ENCODE results near the gene MIPOL1.

Gene MIPOL1

DNA sequence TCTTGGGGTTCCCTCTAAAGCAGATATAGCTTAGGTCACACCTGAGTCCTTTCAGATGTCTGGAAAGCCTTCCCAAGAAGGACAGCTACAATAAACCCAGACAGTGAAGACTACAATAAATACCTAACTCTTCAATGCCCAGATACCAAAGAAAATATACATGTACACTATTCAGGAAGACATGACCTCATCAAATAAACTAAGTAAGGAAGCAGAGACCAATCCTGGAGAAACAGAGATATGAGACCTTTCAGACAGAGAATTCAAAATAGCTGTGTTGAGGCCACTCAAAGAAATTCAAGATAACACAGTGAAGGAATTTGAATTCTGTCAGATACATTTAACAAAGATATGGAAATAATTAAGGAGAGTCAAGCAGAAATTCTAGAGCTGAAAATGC is 15.3 kb downstream of the MIPOL1 start (continued):
- TF ChIP-seq, protein P1, sequence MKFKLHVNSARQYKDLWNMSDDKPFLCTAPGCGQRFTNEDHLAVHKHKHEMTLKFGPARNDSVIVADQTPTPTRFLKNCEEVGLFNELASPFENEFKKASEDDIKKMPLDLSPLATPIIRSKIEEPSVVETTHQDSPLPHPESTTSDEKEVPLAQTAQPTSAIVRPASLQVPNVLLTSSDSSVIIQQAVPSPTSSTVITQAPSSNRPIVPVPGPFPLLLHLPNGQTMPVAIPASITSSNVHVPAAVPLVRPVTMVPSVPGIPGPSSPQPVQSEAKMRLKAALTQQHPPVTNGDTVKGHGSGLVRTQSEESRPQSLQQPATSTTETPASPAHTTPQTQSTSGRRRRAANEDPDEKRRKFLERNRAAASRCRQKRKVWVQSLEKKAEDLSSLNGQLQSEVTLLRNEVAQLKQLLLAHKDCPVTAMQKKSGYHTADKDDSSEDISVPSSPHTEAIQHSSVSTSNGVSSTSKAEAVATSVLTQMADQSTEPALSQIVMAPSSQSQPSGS (tag by site-specific recombination; IDR thresholded peaks at IDR 0.05; ENCODE audit: low read depth), result no peak
- TF ChIP-seq, protein P2, sequence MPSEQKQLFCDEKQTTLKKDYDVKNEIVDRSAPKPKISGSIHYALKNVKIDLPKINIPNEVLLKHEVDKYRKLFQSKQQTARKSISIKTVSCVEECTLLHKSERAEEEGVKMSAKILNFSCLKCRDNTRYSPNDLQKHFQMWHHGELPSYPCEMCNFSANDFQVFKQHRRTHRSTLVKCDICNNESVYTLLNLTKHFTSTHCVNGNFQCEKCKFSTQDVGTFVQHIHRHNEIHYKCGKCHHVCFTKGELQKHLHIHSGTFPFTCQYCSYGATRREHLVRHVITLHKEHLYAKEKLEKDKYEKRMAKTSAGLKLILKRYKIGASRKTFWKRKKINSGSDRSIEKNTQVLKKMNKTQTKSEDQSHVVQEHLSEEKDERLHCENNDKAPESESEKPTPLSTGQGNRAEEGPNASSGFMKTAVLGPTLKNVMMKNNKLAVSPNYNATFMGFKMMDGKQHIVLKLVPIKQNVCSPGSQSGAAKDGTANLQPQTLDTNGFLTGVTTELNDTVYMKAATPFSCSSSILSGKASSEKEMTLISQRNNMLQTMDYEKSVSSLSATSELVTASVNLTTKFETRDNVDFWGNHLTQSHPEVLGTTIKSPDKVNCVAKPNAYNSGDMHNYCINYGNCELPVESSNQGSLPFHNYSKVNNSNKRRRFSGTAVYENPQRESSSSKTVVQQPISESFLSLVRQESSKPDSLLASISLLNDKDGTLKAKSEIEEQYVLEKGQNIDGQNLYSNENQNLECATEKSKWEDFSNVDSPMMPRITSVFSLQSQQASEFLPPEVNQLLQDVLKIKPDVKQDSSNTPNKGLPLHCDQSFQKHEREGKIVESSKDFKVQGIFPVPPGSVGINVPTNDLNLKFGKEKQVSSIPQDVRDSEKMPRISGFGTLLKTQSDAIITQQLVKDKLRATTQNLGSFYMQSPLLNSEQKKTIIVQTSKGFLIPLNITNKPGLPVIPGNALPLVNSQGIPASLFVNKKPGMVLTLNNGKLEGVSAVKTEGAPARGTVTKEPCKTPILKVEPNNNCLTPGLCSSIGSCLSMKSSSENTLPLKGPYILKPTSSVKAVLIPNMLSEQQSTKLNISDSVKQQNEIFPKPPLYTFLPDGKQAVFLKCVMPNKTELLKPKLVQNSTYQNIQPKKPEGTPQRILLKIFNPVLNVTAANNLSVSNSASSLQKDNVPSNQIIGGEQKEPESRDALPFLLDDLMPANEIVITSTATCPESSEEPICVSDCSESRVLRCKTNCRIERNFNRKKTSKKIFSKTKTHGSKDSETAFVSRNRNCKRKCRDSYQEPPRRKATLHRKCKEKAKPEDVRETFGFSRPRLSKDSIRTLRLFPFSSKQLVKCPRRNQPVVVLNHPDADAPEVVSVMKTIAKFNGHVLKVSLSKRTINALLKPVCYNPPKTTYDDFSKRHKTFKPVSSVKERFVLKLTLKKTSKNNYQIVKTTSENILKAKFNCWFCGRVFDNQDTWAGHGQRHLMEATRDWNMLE (tag by site-specific recombination; conservative IDR thresholded peaks at IDR 0.05; ENCODE audit: low read depth), result no peak
- TF ChIP-seq ZNF654 (tag by site-specific recombination; IDR thresholded peaks at IDR 0.05; ENCODE audit: low read depth), result no peak

DNA sequence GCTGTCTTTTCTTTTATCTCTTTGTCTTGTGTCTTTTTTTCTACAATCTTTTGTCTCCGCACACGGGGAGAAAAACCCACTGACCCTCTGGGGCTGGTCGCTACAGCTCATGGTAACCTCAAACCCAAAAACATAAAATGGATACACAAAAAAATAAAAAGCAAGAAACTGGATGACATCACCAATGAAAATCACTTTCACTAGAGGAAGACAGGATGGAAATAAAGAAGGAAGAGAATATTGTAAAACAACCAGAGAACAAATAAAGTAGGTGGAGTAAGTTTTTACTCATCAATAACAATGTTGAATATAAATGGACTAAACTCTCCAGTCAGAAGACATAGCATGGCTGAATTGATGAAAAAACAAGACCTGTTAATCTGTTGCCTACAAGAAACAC is 17.6 kb downstream of the MIPOL1 start:
- ChIA-PET POLR2A (no interaction called here), CTCF (interaction anchor here (0.7 kb wide), 1 partner anchor 25 kb away, joined by 4 read pairs; no protein-coding TSS in a partner anchor)
- H3K4me1 ChIP-seq (ENCODE audit: control insufficient read depth, insufficient read depth, low read length), result no peaks in the 10 kb centered on the region
- TF ChIP-seq ZSCAN30 (tag by site-specific recombination; IDR thresholded peaks at IDR 0.05) (no peak), RBAK (tag by site-specific recombination; IDR thresholded peaks at IDR 0.05) (no peak)
- TF ChIP-seq, protein P1 (tag by site-specific recombination; IDR thresholded peaks at IDR 0.05; ENCODE audit: low read depth), result peak; percentile 55
- no peaks in the 10 kb centered on the region for H3K36me3 ChIP-seq (ENCODE audit: control insufficient read depth in 2 of 2, insufficient read depth in 1 of 2, low read length in 2 of 2)
- H3K9me3 ChIP-seq (ENCODE audit: control insufficient read depth, insufficient read depth, low read depth, low read length), result no peaks in the 10 kb centered on the region
- no peak overlapping the region for H3K27ac ChIP-seq (ENCODE audit: extremely low read depth, low read depth, low read length)
- no peak overlapping the region for H3K4me3 ChIP-seq (ENCODE audit: low read depth, low read length)

DNA sequence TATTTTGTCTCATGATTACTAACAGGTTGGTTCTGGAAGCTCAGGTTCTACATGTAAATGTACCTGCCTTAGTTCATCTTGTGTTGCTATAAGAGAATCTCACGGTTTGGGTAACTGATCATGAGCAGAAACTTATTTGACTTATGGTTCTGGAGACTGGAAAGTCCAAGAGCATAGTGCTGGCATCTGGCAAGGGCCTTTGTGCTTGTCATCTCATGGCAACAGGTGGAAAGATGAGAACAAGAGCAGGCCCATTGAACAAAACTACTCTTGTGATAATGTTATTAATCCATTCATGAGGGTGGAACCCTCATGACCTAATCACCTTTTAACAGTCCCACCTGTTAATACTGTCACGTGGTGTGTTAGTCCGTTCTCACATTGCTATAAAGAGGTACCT is 23.3 kb downstream of the MIPOL1 start:
- ChIA-PET CTCF (interaction anchor here (0.6 to 4.1 kb wide), 3 partner anchors 10 to 1151 kb away, joined by 3 to 29 read pairs (median 6); no protein-coding TSS in a partner anchor), POLR2A (no interaction called here)
- no peak overlapping the region for H3K27ac ChIP-seq (ENCODE audit: extremely low read depth, low read depth, low read length)

More for the DNA sequence above, 23.3 kb downstream of the MIPOL1 start:
- TF ChIP-seq ZNF747 (tag by site-specific recombination; IDR thresholded peaks at IDR 0.05) (no peak), ZNF274 (IDR thresholded peaks at IDR 0.05; ENCODE audit: low read length) (no peak), ZNF274 (tag by site-specific recombination; IDR thresholded peaks at IDR 0.05; ENCODE audit: borderline replicate concordance) (no peak), ZFP37 (tag by site-specific recombination; IDR thresholded peaks at IDR 0.05) (no peak), ZNF426 (tag by site-specific recombination; IDR thresholded peaks at IDR 0.05) (no peak), ZNF677 (tag by site-specific recombination; IDR thresholded peaks at IDR 0.05) (no peak), SCRT1 (tag by site-specific recombination; IDR thresholded peaks at IDR 0.05; ENCODE audit: borderline replicate concordance) (0 out of 2 replicates have a peak, but pooled peaks have one; percentile 22), SCRT2 (tag by site-specific recombination; IDR thresholded peaks at IDR 0.05) (peak; percentile 57), GFI1B (tag by site-specific recombination; IDR thresholded peaks at IDR 0.05) (no peak), ZNF223 (tag by site-specific recombination; IDR thresholded peaks at IDR 0.05) (no peak), ZNF837 (tag by site-specific recombination; IDR thresholded peaks at IDR 0.05) (no peak), ZNF302 (tag by site-specific recombination; IDR thresholded peaks at IDR 0.05; ENCODE audit: low read depth) (no peak)
- TF ChIP-seq, protein P3, sequence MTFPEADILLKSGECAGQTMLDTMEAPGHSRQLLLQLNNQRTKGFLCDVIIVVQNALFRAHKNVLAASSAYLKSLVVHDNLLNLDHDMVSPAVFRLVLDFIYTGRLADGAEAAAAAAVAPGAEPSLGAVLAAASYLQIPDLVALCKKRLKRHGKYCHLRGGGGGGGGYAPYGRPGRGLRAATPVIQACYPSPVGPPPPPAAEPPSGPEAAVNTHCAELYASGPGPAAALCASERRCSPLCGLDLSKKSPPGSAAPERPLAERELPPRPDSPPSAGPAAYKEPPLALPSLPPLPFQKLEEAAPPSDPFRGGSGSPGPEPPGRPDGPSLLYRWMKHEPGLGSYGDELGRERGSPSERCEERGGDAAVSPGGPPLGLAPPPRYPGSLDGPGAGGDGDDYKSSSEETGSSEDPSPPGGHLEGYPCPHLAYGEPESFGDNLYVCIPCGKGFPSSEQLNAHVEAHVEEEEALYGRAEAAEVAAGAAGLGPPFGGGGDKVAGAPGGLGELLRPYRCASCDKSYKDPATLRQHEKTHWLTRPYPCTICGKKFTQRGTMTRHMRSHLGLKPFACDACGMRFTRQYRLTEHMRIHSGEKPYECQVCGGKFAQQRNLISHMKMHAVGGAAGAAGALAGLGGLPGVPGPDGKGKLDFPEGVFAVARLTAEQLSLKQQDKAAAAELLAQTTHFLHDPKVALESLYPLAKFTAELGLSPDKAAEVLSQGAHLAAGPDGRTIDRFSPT (tag by site-specific recombination; IDR thresholded peaks at IDR 0.05), result no peak
- TF ChIP-seq, protein P4, sequence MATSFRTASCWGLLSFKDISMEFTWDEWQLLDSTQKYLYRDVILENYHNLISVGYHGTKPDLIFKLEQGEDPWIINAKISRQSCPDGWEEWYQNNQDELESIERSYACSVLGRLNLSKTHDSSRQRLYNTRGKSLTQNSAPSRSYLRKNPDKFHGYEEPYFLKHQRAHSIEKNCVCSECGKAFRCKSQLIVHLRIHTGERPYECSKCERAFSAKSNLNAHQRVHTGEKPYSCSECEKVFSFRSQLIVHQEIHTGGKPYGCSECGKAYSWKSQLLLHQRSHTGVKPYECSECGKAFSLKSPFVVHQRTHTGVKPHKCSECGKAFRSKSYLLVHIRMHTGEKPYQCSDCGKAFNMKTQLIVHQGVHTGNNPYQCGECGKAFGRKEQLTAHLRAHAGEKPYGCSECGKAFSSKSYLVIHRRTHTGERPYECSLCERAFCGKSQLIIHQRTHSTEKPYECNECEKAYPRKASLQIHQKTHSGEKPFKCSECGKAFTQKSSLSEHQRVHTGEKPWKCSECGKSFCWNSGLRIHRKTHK (tag by site-specific recombination; IDR thresholded peaks at IDR 0.05), result no peak
- Histone ChIP-seq H3K9me3 (ENCODE audit: control insufficient read depth, insufficient read depth, low read depth, low read length) (no peaks in the 10 kb centered on the region), H3K4me1 (ENCODE audit: control insufficient read depth, insufficient read depth, low read length) (no peaks in the 10 kb centered on the region), H3K36me3 (ENCODE audit: control insufficient read depth in 2 of 2, insufficient read depth in 1 of 2, low read length in 2 of 2) (peaks cover 0 to 7% of the 10 kb centered on the region in 2 experiments; a peak in 1 of 3 replicates), H3K4me3 (ENCODE audit: low read depth, low read length) (no peak overlapping the region)
